ENCODE data around the gene CLDN10. TPM values are rescaled to one million over a fixed set of nuclear protein-coding genes. Genes with fewer than 3 reads are reported as not detected.

CLDN10 gene
- total and polyA plus RNA-seq, 2 donors (not counting 1 experiment from before 2014, with no cell fraction given), result not detected

DNA sequence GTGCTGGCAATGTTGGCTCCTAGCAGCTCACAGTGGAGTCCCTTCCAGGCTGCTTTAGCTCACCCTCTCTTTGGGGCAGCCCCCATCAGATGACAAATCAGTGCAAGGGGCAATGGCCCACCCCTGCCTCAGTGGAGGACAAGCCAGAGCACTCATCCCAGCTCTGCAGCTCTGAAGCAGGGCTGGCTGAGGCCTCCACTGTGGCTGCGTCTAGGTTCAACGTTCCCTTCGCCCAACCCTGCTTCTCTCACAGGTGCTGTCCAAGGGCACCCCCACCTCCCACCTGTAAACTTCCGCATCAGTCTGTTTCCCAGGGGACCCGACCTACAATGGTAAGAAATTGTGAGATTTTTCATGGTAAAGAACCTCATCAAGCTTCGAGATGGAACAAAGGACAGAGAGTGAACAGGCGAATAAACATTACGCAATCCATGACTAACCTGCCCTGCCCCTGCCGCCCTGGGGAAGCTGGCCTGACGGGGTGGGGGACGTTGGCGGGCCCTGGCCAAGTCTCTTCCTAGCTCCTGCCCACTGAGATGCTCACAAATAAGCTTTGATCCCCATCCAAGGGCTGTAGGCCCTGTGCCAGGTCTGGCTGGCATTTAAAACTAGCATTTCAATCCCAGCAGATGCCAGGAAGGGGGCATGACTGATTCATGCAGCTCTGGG lies 51.5 kb downstream of the CLDN10 start:
- no peak for TF ChIP-seq EZH2 (IDR thresholded peaks at IDR 0.05; ENCODE audit: borderline replicate concordance, insufficient read depth, low read depth, low read length, poor library complexity, severe bottlenecking)
- TF ChIP-seq, protein P1, sequence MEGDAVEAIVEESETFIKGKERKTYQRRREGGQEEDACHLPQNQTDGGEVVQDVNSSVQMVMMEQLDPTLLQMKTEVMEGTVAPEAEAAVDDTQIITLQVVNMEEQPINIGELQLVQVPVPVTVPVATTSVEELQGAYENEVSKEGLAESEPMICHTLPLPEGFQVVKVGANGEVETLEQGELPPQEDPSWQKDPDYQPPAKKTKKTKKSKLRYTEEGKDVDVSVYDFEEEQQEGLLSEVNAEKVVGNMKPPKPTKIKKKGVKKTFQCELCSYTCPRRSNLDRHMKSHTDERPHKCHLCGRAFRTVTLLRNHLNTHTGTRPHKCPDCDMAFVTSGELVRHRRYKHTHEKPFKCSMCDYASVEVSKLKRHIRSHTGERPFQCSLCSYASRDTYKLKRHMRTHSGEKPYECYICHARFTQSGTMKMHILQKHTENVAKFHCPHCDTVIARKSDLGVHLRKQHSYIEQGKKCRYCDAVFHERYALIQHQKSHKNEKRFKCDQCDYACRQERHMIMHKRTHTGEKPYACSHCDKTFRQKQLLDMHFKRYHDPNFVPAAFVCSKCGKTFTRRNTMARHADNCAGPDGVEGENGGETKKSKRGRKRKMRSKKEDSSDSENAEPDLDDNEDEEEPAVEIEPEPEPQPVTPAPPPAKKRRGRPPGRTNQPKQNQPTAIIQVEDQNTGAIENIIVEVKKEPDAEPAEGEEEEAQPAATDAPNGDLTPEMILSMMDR (IDR thresholded peaks at IDR 0.05), result no peak
- Histone ChIP-seq H3K36me3 (replicated peaks in 1 of 2; ENCODE audit: control extremely low read depth in 1 of 2, control insufficient read depth in 1 of 2, extremely low read depth in 1 of 2, insufficient read depth in 2 of 2, low read length in 1 of 2) (no peaks in the 10 kb centered on the region), H3K27ac (ENCODE audit: low read length in 2 of 2) (no peak overlapping the region), H4K20me1 (ENCODE audit: control insufficient read depth, insufficient read depth, low read length, poor library complexity, severe bottlenecking) (no peaks in the 10 kb centered on the region), H3K4me1 (ENCODE audit: control insufficient read depth in 2 of 2, insufficient read depth in 2 of 2, low read length in 2 of 2) (no peaks in the 10 kb centered on the region), H2AFZ (ENCODE audit: insufficient read depth, low read depth, low read length, poor library complexity, severe bottlenecking) (no peak overlapping the region), H3K4me3 (ENCODE audit: control extremely low read depth in 1 of 5, extremely low read depth in 1 of 5, insufficient read depth in 1 of 5, low read depth in 2 of 5, low read length in 4 of 5) (no peak overlapping the region), H3K4me2 (replicated peaks; ENCODE audit: low read depth, low read length, poor library complexity, severe bottlenecking) (no peak overlapping the region), H3K9ac (ENCODE audit: low read length) (no peak overlapping the region), H3K9me3 (ENCODE audit: control extremely low read depth in 1 of 3, control insufficient read depth in 2 of 3, insufficient read depth in 1 of 3, low read length in 2 of 3) (no peaks in the 10 kb centered on the region), H3K27me3 (replicated peaks in 1 of 4; ENCODE audit: control extremely low read depth in 1 of 4, control insufficient read depth in 3 of 4, insufficient read depth in 4 of 4, low read length in 3 of 4) (peaks cover 0 to 4% (median 0%) of the 10 kb centered on the region in 4 experiments), H3K79me2 (ENCODE audit: control insufficient read depth, insufficient read depth, low read length) (no peaks in the 10 kb centered on the region)
- H3K4me1 Mint-ChIP-seq, result no peaks in the 10 kb centered on the region
- ChIA-PET CTCF (no interaction called here), POLR2A (no interaction called here)
- WGBS (ENCODE audit: insufficient coverage), result 94% methylated on average over 8 of the region's 12 CpGs
- H3K27ac Mint-ChIP-seq, result no peak overlapping the region
- no peak overlapping the region for H3K4me3 Mint-ChIP-seq
- peaks cover 15% of the 10 kb centered on the region for H3K27me3 Mint-ChIP-seq
- H3K9me3 Mint-ChIP-seq (ENCODE audit: insufficient read depth), result no peaks in the 10 kb centered on the region
- no peak for DNase-seq
- intact Hi-C loops (cut with micrococcal nuclease), result no loop called here
- ATAC-seq (ENCODE audit: low read depth), result no peak

GRCh38 chr13:95604556-95604915 lies 52.0 kb downstream of the CLDN10 start:
- Mint-ChIP-seq H3K4me1 (no peaks in the 10 kb centered on the region), H3K27ac (no peak overlapping the region), H3K27me3 (peaks cover 15% of the 10 kb centered on the region), H3K4me3 (no peak overlapping the region), H3K9me3 (ENCODE audit: insufficient read depth) (no peaks in the 10 kb centered on the region)
- no peak for DNase-seq
- no peaks in the 10 kb centered on the region for H3K79me2 ChIP-seq (ENCODE audit: control insufficient read depth, insufficient read depth, low read length)
- WGBS (ENCODE audit: insufficient coverage), result no CpG with 5 or more reads among the region's 3 CpGs
- H3K4me3 ChIP-seq (ENCODE audit: control extremely low read depth in 1 of 5, extremely low read depth in 1 of 5, insufficient read depth in 1 of 5, low read depth in 2 of 5, low read length in 4 of 5), result no peak overlapping the region
- no peak overlapping the region for H3K27ac ChIP-seq (ENCODE audit: low read length in 2 of 2)
- H3K4me1 ChIP-seq (ENCODE audit: control insufficient read depth in 2 of 2, insufficient read depth in 2 of 2, low read length in 2 of 2), result no peaks in the 10 kb centered on the region
- H4K20me1 ChIP-seq (ENCODE audit: control insufficient read depth, insufficient read depth, low read length, poor library complexity, severe bottlenecking), result no peaks in the 10 kb centered on the region
- no peaks in the 10 kb centered on the region for H3K9me3 ChIP-seq (ENCODE audit: control extremely low read depth in 1 of 3, control insufficient read depth in 2 of 3, insufficient read depth in 1 of 3, low read length in 2 of 3)
- H3K4me2 ChIP-seq (replicated peaks; ENCODE audit: low read depth, low read length, poor library complexity, severe bottlenecking), result no peak overlapping the region
- H3K27me3 ChIP-seq (replicated peaks in 1 of 4; ENCODE audit: control extremely low read depth in 1 of 4, control insufficient read depth in 3 of 4, insufficient read depth in 4 of 4, low read length in 3 of 4), result peaks cover 0 to 4% (median 0%) of the 10 kb centered on the region in 4 experiments
- intact Hi-C loops (cut with micrococcal nuclease), result no loop called here
- ATAC-seq (ENCODE audit: low read depth), result no peak
- POLR2A ChIA-PET, result no interaction called here
- H3K36me3 ChIP-seq (replicated peaks in 1 of 2; ENCODE audit: control extremely low read depth in 1 of 2, control insufficient read depth in 1 of 2, extremely low read depth in 1 of 2, insufficient read depth in 2 of 2, low read length in 1 of 2), result no peaks in the 10 kb centered on the region
- no peak for TF ChIP-seq EZH2 (IDR thresholded peaks at IDR 0.05; ENCODE audit: borderline replicate concordance, insufficient read depth, low read depth, low read length, poor library complexity, severe bottlenecking)
- no peak overlapping the region for H3K9ac ChIP-seq (ENCODE audit: low read length)
- H2AFZ ChIP-seq (ENCODE audit: insufficient read depth, low read depth, low read length, poor library complexity, severe bottlenecking), result no peak overlapping the region
- CTCF ChIA-PET, result no interaction called here

Data from B cell (primary cell).